Ureter (tissue), 1 donor: ENCODE results near the gene MTIF3. TPM values are rescaled to one million over a fixed set of nuclear protein-coding genes. Genes with fewer than 3 reads are reported as not detected.
"Not testable (repeated sequence)": the region's sequence is repeated elsewhere in the genome, so short reads cannot be mapped to it uniquely, and the experiment has no call there.

Source experiments
- DNase-seq: peaks from one replicate; pipeline ENCODE4 v3.0.0-alpha.2; 2020; ENCODE audit warnings: low spot score
- total RNA-seq: library from RNA; stranded (reverse); gene quantifications from one replicate; pipeline ENCODE4 v1.2.4, GENCODE V29; 2023
- donor health status: DM: yes; HTN: yes; CAD: no.

MTIF3 gene
- total RNA-seq, 1 donor from 2014 or later, result 65.9 TPM

DNA sequence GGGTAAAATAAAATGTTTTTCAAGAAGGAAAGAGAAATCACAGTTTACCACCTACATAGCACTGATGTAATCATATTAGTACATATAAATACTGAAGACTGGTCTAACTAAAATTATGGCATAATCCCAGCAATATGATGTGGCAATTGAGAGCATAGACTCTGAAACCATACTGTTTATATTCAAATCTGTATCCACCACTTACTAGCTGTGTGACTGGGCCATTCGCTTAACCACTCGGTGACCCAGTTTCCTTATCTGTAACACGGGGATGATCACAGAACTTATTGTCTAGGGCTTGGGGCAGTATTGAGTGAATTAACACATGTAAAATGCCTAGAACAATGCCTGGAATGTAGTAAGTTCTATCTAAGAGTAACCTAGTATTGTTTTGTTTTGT lies 39.0 kb downstream of the MTIF3 start:
- DNase-seq, result no peak

DNA sequence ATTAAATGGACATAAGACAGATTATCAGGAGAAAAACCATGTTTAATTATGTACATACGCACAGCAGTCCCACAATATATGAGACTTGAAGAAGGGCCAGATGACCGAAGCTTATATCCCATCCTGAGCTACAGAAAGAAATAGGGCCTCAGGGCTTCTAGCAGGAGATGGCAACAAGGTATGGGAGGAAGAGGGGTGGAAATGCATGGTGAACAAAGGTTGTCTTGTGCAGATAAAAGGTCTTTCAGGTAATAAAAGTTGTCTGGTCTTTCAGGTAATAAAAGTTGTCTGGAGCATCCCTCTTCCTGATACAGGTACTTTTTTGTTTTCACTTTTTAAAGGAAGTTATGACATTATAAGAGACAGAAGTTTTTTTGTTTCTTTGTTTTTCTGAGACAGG lies 41.4 kb downstream of the MTIF3 start:
- no peak for DNase-seq

DNA sequence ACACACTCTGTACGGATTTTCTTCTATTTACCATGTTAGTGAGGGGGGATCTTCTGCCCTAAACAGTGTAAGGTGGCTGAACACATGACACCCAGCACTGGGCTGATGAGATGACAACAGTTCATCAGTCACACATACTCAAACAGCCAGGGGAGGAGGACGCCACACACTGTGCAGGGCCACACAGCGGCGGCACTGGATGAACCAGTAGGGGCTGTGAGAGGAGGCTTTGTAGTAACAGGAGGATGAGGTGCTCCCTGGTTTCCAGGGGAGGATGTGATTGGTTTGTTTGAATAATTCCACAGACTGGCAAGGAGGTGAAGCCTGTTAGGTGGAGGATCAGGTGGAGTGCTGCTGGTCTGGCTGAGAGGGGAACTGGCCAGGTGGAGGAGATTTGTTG lies 42.3 kb downstream of the MTIF3 start:
- no peak for DNase-seq

DNA sequence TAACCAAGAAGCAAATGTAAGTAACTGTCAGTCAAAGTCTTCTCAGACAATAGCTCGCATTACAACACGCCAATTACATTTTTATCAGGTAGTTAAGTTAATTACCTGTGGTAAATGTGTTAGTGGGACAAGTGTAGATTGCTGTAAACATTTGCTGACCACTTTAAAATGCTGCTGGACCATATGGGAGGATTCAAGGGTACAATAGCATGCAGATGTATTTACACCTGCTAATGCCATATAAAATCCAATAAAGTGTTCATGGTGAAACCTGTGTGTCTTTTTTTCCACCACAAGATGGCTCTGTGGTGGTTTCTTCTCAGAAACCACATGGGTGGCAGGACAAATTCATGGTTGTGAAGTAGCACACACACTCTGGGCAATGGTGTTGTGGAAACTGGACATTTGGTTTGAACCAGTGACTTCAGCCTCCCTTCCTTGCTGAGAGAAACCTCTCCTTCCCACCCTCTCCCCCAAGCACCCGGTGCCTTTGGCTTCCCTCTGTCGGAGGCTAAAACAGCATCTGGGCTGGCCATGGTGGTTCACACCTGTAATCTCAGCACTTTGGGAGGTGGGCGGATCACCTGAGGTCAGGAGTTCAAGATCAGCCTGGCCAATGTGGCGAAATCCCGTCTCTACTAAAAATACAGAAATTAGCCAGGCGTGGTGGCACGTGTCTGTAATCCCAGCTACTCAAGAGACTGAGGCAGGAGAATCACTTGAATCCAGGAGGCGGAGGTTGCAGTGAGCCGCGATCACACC lies 44.0 kb downstream of the MTIF3 start:
- DNase-seq, result no peak

DNA sequence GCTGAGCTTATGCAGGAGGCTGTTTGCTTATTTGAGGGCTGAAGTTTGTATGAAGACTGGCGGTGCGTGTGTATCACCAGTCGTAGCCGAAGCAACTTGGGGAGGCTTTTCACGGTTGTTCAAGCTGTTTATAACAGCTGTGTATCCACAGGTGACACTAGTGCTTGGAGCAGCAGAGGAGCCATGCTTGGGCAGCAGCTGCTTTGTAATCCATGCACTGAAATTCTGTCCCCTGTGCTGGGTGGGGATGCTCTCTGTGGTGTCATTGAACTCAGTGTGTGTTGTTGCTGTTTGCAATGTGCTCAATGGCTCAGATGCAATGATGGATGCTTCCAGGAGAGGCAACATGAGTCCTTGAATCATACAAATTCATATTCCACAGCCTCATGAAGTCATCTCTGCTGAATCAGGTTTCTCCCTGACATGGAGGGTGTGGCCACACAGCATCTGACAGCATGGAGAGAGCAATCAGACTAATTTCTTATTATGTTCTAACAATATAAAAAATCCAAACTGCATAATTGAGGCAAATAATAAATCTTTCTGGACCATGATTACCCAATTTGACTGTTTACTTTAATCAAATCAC lies 44.7 kb downstream of the MTIF3 start:
- no peak for DNase-seq

DNA sequence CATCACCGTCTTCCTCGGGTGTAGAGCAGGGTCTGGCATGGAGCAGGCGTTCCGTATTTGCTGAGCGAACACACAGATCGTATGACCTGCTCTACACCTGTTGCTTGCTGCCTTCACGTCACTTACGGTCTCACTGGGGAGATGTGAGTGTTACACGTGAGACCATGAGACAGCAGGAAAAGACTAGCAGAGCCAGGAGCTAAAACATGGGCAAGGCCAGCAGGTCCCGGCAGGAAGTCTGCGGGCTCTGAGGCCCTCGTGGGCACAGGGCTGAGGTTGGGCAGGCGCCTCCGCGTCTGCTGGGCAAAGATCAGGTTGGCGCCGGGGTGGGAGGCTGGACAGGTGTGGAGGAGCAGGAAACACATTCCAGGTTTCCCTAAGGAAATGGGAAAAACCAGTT lies 45.7 kb downstream of the MTIF3 start:
- DNase-seq, result no peak

DNA sequence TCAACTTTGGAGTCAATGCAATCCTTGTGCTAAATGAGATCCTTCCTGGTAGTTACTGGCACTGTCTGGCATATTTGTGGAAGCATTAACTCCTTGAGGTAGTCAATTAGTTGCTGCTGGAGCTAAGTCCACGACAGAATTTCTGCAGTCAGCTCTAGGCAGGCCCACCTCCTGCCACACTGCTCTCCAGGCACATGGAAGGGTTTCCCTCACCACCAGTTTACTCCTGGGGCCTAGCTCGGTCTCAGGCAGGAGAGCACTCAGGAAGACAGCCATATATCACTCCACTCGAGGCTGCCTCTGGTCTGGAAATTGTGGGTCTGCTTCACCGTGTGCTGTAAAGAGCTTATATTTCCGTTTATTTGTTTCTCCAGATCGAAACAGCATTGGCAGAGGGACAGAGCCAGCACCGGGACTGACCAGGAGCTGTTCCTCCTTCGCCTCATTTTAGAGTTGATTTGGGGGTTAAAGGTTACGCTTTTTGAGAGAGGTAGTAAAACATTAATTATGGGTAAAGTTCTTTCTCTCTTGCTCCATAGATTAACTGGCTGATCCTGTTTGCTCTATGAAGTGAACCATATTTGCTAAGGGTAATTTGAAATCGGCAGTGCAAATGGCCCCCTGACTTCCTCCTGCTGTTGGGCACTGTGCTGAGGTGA lies 46.5 kb downstream of the MTIF3 start:
- DNase-seq, result no peak

DNA sequence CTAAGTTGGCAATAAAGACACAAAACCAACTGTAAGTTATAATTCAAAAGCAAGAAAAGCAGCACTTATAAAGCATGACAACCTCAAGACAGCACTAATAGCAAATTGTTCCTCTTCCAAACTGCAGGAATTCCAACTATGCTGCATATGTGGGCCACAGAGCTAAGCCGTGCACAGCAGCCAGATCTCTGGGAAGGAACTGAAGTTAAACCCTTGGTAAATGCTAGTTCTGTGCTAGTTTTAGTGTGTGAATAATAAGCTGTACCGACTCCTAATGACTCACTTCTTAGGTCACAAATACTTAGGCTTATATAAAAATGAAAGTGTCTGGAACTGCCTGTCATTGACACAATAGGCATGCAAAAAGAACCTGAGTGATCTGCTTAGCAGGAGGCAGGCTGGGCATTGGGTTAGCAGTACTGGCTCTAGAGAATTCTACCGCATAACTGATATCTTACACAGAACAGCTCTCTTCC lies 47.1 kb downstream of the MTIF3 start:
- DNase-seq, result no peak

DNA sequence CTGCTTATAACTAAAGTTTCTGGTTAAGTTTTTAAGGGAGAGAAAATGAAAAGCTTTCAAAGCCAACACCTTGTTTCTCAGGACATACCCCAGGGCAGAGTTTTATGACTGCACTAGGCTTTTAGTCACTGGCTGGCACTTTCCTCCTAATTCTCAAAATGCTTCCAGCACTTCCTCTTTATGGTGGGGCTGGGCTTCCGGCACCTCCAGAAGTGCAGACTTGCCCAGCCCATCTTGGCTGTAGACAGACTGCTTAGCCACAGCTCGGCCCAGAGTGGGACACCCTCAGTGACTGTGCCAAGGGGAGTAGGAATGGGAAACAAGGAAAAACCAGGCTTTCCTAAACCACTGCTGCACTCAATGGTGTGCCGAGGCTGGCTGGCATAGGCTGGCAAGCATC lies 49.2 kb downstream of the MTIF3 start:
- no peak for DNase-seq

DNA sequence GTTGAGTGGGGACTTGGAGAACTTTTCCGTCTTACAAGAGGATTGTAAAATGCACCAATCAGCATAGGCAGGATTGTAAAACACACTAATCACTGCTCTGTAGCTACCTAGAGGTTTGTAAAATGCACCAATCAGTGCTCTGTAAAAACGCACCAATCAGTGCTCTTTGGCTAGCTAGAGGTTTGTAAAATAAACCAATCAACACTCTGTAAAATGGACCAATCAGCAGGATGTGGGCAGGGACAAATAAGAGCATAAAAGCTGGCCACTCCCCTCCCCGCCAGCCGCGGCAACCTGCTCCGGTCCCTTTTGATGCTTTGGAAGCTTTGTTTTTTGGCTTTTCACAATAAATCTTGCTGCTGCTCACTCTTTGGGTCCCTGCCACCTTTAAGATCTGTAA lies 50.0 kb downstream of the MTIF3 start:
- not testable (repeated sequence) for DNase-seq

DNA sequence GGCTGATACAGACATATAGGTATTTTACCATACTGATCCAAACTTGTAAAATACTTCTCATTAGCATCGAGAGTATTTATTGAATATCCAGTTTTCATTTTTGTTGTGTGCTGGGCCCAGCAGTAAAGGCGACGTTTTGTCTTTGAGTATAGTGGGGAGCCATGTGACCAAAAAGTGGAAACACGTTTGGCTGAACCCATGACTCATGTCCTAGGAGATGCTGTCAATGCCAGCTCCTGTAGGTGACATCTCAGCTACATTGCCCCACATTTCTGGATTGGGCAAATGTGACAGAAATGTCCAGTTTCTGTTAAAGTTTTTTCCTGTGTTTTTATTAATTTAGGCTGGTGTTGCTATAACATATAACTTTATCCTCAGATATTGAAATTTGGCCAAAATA lies 52.0 kb downstream of the MTIF3 start:
- DNase-seq, result no peak

DNA sequence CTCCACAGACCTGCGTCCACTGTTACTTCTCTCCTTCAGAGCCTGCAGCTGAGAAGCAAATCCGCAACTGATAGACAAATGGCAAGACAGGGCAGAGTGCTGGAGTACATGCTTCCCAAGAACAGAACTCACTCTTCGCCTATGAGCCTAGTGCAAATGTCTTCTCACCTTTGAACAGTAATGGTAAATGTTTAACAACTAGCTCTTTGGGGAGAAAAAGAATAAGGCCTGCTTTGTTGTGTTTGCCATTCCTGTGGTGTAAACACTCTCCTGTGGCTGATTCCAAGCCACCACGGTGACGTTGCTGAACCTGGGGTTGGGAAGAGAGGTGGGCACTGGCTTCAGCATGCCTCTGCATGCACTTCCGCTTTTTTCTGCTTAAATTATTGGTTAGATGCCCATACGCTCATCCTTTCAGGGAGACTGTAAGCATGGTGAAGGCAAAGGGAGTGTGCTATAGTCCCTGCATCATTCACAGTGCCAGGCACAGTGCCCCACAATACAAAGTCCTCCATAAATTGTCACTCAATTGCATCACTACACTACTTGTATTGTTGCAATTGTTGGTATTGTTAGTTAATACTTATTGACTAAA lies 54.0 kb downstream of the MTIF3 start:
- DNase-seq, result no peak

DNA sequence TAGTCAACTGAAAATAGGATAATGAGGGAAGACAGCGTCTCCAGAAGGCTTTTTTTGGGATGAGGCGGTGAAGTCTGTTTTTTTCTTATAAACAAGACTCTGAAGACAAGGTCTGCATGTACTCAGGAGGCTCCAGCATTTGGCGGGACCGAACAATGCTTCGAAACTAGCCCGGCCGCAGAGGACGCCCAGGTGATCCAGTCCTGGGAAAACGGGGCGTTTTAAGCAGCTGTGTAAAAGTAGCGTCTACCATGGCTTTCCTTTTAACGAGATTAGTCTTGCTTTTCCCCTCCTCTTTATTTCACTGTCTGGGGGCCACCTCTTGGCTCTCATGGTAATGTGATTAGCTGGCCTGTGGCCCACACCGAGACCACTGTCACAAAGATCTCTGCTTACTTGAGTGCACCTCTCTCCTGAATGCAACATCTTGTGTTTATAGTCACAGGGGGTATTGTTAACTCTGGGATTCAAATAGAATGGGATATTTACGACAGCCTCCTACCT lies 55.3 kb downstream of the MTIF3 start:
- DNase-seq, result no peak

DNA sequence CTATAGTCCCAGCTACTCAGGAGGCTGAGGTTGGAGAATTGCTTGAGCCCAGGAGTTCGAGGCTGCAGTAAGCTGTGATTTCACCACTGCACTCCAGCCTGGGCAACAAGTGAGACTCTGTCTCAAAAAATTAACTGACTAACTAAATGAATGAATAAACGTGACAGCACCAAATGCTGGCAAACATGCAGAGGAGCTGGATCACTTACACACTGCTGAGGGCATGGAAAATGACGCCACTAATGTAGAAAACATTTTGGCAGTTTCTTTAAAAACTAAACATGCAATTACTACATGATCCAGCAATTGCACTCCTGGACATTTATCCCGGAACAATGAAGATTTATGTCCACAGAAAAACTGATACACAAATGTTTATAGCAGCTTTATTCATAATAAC lies 57.3 kb downstream of the MTIF3 start:
- DNase-seq, result no peak

DNA sequence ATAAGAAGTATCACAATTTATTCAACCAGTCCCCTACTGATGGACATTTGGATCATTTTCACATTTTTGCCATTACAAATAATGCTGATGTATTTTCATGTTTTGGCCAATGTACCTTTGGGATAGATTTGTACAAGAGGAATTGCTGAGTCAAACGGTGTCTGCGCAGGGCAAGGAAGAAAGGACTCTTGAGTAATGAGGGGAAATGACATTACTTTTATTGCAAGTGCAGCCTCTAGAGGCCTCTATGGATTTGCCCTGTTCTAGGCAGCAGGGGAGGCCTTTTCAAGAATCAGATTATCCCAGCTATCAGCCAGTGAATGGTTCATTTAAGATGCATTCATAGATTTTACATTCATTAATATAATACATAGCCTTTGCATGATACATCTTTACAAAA lies 58.9 kb downstream of the MTIF3 start:
- DNase-seq, result no peak

DNA sequence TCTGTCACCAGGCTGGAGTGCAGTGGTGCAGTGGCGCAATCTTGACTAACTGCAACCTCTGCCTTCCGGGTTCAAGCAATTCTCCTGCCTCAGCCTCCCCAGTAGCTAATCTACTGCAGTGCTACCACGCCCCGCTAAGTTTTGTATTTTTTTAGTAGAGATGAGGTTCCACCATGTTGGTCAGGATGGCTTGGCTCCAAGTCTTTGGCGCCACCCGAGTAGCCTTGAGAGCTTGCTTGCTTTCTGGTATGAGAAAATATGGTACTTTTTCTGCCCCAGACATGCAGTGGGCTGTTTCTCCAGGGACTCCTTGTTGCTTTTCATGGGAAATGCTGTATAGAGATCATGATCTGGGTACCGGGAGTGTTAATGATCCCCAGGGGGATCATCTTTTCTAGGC lies 60.5 kb downstream of the MTIF3 start:
- no peak for DNase-seq

DNA sequence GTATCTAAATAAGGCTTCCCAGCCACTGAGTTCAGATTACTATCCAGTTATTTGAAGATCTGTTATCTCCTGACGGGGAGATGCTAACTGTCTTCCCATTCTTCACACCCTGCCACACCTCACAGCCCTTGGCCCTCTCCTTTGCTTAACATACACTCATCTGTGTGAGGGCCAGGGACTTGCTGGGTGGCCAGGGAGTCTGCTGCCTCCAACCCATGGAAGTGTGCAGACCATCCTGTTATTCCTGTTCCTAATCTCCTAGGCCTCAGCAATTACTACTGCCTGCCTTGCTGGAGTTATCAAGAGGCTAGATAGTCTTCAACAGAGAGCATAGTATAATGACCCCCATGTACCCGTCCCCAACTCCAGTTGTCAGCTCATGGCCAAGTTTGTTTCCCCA lies 62.1 kb downstream of the MTIF3 start:
- no peak for DNase-seq

Other genes starting within 250 kb of the MTIF3 start
- gene RPL21, start 199.0 kb downstream of the MTIF3 start, total RNA-seq, result 1,153 TPM
- gene RASL11A, start 179.7 kb downstream of the MTIF3 start, total RNA-seq, result 33.2 TPM
- 76.2 TPM for gene GTF3A, start 25.9 kb downstream of the MTIF3 start, total RNA-seq
- gene LNX2, start 170.0 kb upstream of the MTIF3 start, total RNA-seq, result 15.0 TPM
- 120 TPM for gene POLR1D, start 171.3 kb upstream of the MTIF3 start, total RNA-seq